Central memory CD4-positive, alpha-beta T cell (primary cell): ENCODE results near the gene LEPR.
"Not testable (repeated sequence)": the region's sequence is repeated elsewhere in the genome, so short reads cannot be mapped to it uniquely, and the experiment has no call there.

ENCODE experiments used
- DNase-seq: peaks from one replicate; pipeline ENCODE4 v3.0.0; 2022

The LEPR gene

GRCh38 chr1:65440915-65441314 lies 20.4 kb downstream of the LEPR start:
- no peak for DNase-seq

GRCh38 chr1:65441464-65441863 lies 21.0 kb downstream of the LEPR start:
- DNase-seq, result no peak

GRCh38 chr1:65442442-65442841 lies 22.0 kb downstream of the LEPR start:
- no peak for DNase-seq

GRCh38 chr1:65443647-65444046 lies 23.2 kb downstream of the LEPR start:
- no peak for DNase-seq

- no peak for DNase-seq
Measured at GRCh38 chr1:65444128-65444640, 23.7 kb downstream of the LEPR start.

- no peak for DNase-seq
Measured at GRCh38 chr1:65445837-65446236, 25.4 kb downstream of the LEPR start.

- no peak for DNase-seq
Measured at GRCh38 chr1:65449214-65449823, 28.9 kb downstream of the LEPR start.

- DNase-seq, result not testable (repeated sequence)
Measured at GRCh38 chr1:65455678-65456077, 35.2 kb downstream of the LEPR start.

- DNase-seq, result no peak
Measured at GRCh38 chr1:65456481-65456880, 36.0 kb downstream of the LEPR start.

- DNase-seq, result no peak
Measured at GRCh38 chr1:65457868-65458267, 37.4 kb downstream of the LEPR start.

GRCh38 chr1:65458730-65459396 lies 38.4 kb downstream of the LEPR start:
- no peak for DNase-seq

GRCh38 chr1:65459397-65459768 lies 38.9 kb downstream of the LEPR start:
- no peak for DNase-seq

- DNase-seq, result not testable (repeated sequence)
Measured at GRCh38 chr1:65465837-65466236, 45.4 kb downstream of the LEPR start.

GRCh38 chr1:65467536-65467935 lies 47.1 kb downstream of the LEPR start:
- no peak for DNase-seq

- DNase-seq, result no peak
Measured at GRCh38 chr1:65469126-65469888, 48.8 kb downstream of the LEPR start.

- no peak for DNase-seq
Measured at GRCh38 chr1:65469889-65470340, 49.4 kb downstream of the LEPR start.
